Measurements from ENCODE around the gene KIF3B.
"Not testable (repeated sequence)": the region's sequence is repeated elsewhere in the genome, so short reads cannot be mapped to it uniquely, and the experiment has no call there.

KIF3B gene

DNA sequence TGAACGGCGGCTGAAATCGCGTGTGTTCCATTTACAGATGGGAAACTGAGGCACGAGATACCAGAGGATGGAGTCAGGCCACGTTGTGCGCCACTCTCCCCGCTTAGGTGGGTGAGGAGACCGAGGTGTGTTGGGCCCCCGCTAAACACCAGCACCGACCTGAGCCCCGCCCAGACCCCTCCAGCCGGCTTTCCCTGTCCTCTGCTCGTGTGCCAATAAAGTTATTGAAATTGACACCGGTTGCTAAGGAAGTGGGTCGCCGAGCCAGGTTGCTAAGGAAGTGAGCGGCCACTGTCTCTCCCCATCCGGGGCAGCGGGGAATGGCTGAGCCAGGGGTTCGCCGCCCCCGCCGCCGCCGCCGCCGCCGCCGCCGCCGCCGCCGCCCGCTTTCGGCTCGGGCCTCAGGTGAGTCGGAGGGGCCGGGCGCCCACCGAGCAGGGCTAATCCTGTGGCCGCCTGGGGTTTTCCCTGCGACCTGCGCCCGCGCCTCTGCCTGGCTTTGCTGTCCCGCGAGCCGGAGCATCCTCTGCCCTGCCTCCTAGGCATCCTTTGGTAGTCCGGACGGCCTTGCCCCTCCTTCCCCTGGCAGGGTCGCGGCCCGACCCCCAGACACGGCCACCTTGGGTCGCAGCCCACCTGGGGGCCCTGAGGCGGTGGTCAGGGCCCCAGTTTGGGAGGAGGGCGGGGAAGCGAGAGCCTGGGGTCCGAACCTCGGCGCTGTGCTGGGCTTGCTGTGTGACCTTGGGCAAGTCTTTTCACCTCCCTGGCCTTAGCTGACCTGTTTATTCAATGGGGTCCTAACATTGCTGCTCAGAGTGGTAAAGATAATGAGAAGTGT, at the start of gene KIF3B:
TSS of gene KIF3B (plus strand) at position 291 of the 838 bp plus-strand sequence. CDS start 32,127 bp downstream, outside the sequence.
- peak; percentile 88 for DNase-seq

GRCh38 chr20:32227744-32228688, 49.4 kb upstream of the KIF3B start:
- DNase-seq = peak; percentile 36

DNA sequence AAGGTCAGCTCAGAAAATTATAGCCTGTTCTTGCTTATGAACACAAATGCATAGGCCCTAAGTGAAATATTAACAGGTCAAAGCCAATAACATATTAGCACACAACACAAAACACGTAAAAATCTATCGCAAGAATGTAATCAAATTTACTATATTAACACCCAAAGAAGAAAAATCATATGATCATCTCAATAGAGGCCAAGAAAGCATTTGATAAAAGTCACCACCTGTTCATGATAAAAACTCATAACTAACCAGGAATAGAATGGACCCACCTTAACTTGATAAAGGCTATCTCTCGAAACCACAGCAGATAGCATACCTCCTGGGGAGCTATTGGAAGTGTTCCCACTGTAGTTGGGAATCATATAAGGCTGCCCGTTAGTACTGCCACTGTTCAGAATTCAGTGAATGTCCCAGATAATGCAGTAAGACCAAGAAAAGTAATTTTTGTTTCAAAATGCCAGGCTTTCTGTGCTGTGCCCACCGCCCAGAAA, 48.2 kb upstream of the KIF3B start:
- DNase-seq = no peak

DNA sequence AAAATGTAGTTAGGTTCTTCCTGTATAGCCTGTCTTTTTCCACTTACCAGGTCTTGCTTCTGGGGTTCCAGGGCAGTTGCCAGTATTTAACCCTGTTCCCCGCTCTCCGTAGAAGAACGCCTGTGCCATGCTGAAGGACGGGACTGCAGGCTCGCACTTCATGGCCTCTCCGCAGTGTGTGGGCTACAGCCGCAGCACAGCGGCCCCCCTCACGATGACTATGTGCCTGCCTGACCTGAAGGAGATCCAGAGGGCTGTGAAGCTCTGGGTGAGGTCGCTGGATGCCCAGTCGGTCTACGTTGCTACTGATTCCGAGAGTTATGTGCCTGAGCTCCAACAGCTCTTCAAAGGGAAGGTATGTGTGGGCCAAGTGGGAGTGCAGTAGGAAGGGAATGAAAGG, 46.7 kb upstream of the KIF3B start:
- DNase-seq = no peak

GRCh38 chr20:32231245-32231644, 46.2 kb upstream of the KIF3B start:
- no peak for DNase-seq

- peak; percentile 25 for DNase-seq
These were observed 45.6 kb upstream of the KIF3B start for GRCh38 chr20:32231847-32232246.

DNA sequence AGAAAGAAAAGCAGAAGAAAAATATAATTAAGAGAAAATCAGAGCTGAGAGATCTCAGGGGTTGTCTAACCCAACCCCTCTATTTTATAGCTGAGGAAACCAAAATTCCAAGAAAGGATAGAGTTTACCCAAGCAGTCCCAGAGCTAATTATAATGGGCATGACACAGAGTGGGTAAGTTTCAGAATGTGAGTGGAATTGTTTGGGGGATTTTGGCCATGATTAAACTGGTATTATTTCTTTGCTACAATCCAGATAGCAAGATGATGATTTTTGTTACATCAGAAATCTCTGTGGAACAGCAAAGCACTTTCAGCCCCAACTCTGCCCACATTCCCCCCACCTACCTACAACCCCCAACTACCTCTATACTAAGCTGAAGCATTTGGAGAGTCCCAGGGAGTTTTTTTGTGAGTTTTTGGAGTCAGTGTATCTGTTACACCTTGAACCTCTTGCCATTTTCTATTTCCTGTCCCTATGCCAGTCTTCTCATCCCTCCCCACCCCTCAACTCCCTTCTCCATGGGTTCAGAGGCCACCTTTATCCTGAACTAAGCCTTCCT, 45.0 kb upstream of the KIF3B start:
- no peak for DNase-seq

DNA sequence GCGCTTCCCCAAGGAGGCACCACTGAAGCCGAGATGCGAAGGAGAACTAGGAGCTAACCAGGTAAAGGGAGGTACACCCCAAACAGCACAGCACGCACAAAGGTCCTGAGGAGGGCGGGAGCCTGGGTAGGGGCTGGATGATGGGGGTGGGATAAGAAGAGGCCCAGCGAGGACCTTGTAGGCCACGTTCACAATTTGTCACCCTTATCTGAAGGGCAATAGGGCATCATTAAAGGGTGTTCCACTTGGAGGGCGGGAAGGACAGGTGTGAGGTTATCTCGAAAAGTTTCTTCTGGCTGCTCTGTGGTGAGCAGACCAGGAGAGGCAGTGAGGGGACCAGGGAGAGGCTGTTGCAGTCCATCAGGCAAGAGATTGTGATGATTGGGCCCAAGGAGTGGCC, 44.2 kb upstream of the KIF3B start:
- DNase-seq = no peak

GRCh38 chr20:32234135-32234808, 43.2 kb upstream of the KIF3B start:
- no peak for DNase-seq

DNA sequence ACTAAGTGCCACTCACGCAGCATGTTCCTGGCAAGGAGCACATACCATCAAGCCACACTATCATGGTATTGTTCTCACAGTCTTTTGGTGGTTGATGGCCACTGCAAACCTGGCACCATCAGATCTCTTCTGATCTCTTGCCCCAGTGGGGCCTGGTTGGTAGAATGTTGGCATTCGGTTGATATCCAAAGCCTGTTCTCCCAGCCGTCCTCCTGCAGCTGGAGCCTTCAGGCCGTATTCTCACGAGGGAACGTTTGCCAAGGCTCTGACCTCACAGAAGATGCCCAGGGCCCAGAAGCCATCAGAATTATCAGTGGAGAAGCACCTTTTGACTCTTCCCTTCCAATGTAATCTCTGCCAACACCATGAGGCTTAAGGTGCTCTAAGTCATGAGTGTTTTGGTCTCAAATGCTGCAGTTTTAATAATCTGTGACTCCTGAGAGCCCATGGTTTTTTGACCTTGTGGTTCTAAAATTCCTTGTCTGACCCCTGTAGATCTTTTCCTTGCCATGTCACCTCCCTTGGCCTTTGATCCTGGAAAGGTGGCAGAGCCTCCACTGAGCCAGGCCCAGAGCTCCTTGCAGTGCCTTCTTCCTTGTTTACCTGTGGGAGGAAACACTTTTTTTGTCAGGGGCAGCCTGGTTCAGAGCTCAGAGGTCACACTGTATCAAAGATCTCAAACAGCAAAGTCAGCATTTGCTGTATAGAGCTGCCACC, 42.0 kb upstream of the KIF3B start:
- no peak for DNase-seq

DNA sequence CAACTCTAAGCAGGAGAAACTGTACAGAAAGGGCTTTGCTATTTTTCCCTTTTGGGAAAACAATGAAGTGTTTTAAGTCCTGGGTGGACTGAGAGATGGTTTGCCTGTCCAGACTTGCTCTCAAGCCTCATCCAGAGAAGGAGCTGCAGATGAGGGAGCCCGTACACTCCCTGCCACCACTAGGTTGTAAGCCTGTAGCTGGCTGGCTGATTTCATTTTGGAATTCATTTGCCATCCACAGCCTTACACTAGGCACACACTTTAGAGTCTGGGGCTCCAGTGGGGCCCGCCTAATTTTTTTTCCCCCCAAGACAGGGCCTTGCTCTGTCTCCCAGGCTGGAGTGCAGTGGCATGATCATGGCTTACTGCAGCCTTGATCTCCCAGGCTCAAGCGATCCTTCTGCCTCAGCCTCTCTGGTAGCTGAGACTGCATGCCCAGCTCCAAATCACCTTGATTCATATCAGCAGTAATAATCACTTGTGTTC, 41.4 kb upstream of the KIF3B start:
- DNase-seq = no peak

DNA sequence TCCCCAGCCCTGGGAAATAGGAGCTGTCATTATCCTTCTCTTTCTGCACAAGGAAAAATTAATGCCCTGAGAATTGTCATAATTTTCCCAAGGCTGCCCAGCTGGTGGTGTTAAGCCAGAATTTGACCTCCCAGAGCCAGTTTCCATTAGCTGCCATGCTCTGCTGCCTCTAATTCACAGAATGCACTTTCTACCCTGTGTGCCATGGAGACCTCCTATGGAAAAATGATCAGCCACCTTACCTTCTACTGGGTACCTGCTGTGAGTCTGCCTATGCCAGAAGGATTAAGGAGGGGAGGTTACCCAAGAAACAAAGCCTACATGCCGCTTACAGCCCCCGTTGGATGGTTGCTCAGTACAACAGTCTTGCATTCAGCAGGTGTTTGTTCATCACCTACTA, 40.6 kb upstream of the KIF3B start:
- no peak for DNase-seq

GRCh38 chr20:32237419-32237818, 40.0 kb upstream of the KIF3B start:
- no peak for DNase-seq

GRCh38 chr20:32238483-32239425, 38.7 kb upstream of the KIF3B start:
- DNase-seq = no peak

- no peak for DNase-seq
These were observed 37.2 kb upstream of the KIF3B start for GRCh38 chr20:32240205-32240604.

DNA sequence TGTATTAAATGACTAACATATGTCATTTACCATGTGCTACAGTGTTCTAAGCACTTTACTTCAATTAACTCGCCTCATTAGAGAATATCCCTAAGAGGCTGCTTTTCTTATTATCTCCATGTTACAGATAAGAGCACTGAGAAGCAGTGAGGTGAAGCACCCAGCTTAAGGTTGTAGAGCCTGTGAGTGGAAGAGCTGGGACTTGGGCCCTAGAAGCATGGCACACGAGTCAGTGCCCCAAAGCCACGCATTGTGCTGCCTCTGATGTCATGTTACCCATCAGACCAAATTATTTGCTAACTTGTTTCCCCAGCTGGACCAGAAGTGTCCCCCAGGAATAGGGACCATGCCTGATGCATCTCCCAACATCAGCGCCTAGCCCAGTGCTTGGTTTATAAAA, 35.6 kb upstream of the KIF3B start:
- no peak for DNase-seq

DNA sequence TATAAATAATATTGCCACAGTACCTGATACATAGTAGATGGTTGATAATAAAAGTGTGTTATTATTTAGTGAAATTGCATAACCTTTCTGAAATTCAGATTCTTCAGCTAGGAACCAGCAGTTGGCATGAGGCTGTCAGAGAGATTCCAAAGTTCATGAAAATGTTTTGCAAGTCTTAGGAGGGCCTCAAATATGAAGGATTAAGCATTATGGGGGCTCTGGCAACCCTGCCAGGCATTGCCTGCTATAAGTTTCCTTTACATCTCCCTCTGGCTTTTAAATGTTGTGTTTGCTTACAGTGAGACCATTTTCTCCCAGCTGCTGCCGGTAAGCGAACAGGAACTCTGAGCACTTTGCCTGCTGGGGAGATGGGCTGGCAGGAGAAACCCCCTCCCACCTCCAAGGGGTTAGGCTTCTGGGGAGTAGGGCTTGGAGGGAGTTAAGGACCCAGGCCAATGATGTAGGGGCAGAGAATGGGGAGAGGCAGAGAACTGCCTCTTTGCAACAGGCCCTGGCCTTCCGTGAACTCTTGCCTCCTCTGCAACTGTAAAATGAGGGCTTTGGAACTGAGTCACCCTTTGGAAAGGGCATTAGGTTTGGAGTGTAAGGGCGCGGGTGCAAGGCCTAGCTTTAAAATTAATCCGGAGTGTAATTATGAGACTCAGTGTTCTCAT, 33.2 kb upstream of the KIF3B start:
- DNase-seq = no peak

DNA sequence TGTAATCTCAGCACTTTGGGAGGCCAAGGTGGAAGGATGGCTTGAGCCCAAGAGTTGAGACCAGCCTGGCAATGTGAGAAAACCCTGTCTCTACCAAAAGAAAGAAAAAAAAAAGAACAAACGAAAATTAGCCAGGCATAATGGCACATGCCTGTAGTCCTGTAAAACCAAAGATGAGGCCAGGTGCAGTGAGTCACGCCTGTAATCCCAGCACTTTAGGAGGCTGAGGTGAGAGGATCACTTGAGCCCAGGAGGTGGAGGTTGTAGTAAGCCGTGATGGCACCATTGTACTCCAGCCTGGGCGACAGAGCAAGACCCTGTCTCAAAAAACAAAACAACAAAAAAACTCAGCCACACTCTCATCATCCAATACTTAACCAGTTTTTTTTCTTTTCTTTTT, 32.5 kb upstream of the KIF3B start:
- no peak for DNase-seq

DNA sequence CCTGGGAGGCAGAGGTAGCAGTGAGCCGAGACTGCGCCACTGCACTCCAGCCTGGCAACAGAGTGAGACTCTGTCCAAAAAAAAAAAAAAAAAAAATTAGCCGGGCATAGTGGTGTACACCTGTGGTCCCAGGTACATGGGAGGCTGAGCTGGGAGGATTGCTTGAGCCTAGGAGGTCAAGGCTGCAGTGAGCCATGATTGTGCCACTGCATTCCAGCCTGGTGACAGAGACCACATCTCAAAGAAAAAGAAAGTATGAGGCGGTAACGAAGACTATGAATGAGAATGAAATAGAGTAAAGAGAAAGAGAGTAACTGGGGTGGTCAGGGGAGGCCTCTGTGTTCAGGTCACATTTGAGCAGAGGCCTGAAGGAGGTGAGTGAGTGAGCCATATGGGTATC, 31.2 kb upstream of the KIF3B start:
- not testable (repeated sequence) for DNase-seq

DNA sequence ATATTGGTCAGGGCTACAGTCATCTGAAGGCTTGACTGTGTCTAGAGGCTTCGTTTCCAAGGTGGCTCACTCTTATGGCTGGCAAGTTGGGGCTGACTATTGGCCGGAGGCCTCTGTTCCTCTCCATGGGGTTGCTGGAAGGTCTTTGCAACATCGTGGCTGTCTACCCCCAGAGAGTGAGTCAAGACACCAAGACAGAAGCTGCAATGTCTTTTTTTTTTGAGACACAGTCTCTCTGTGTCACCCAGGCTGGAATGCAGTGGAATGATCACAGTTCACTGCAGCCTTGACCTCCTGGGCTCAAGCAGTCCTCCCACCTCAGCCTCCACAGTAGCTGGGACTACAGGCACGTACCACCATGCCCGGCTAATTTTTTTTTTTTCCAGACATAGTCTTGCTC, 29.4 kb upstream of the KIF3B start:
- DNase-seq = peak; percentile 60
